ENCODE results near the gene TSPAN13.

Gene TSPAN13

GRCh38 chr7:16778476-16778875 is 24.9 kb downstream of the TSPAN13 start:
- DNase-seq: no peak

- no peak for DNase-seq
These were observed 25.5 kb downstream of the TSPAN13 start for GRCh38 chr7:16779051-16779450.

- DNase-seq: no peak
These were observed 27.0 kb downstream of the TSPAN13 start for GRCh38 chr7:16780596-16780995.

GRCh38 chr7:16785321-16785720 is 31.8 kb downstream of the TSPAN13 start:
- no peak for DNase-seq

- DNase-seq: no peak
These were observed 32.3 kb downstream of the TSPAN13 start for GRCh38 chr7:16785846-16786245.

DNA sequence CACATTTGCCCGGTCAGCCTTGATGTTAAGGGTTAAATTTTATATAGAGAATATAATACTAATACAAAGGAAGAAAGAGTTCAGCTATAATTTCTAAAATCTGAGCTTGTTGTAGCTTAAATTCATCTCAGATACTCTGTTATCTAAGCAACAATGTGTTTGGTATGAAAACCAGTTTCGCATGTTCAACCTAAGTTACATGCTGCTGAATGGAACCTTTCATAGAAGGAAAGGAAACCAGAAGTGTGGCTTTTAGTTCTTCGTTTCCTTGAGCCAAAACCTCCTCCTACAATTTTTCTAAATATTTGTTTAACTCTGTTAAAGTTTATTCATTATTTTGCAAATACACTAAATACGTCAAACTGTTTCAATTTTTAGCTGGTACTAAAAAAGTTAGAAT is 32.7 kb downstream of the TSPAN13 start:
- no peak for DNase-seq

DNA sequence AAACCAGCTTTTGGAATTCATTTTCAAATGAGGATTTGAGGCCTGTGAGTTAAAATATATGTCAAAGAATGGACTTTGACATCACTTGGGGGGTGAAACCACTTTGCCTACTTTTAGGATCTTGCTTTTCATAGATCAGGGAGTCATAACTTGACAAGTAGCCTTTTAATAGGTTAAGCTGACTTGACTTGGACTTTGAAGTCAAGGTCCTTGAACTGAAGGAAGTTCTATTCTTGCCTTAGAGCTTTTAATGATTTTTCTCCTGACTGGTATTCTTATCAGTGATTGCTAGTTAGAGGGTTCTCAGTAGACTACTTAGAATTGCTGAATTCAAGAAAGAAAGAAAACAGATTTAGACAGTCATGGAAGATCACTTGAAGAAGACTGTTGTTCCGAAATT is 33.6 kb downstream of the TSPAN13 start:
- DNase-seq: no peak

DNA sequence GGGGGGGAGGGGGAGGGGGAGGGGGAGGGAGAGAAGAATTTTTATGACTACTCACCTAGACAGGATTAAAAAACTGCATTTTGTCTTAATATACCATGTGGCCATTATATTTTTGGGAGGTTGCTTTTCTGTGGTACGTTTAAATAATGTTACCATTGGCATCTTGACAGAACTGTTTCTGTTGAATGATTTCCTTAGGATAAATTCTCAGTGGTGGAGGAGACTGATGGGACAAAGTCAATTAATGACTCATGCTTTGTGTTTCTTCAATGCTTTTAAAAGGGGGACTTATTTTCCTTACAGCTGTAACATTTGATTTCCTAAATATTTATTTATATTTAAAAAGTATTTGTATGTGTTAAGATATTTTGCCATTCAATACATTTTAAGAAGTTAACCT is 37.5 kb downstream of the TSPAN13 start:
- DNase-seq: no peak

- no peak for DNase-seq
These were observed 38.5 kb downstream of the TSPAN13 start for GRCh38 chr7:16791905-16792698.

- DNase-seq: no peak
These were observed 41.4 kb downstream of the TSPAN13 start for GRCh38 chr7:16794986-16795385.

- no peak for DNase-seq
These were observed 42.1 kb downstream of the TSPAN13 start for GRCh38 chr7:16795624-16796023.

GRCh38 chr7:16801111-16801542 is 47.6 kb downstream of the TSPAN13 start:
- no peak for DNase-seq

GRCh38 chr7:16801579-16801978 is 48.0 kb downstream of the TSPAN13 start:
- DNase-seq: no peak

DNA sequence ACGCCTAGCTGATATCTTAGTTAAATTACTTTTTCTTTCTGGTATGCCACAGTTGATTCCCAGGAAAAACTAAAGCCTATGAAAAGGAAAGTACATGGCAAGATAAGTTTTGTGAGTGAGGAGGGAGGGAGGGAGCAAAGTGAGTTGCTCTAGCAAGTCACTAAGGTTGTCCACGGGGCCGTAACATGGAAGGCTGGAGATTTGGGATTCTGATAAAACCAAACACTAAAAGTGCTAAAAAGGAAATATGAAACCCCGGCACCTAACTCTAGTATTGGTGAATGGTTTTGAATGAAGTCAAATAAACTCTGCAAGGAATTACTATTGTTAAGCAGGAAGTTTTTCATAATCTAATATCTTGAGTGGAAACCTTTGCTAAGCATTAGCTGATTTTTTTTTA is 49.6 kb downstream of the TSPAN13 start:
- no peak for DNase-seq

DNA sequence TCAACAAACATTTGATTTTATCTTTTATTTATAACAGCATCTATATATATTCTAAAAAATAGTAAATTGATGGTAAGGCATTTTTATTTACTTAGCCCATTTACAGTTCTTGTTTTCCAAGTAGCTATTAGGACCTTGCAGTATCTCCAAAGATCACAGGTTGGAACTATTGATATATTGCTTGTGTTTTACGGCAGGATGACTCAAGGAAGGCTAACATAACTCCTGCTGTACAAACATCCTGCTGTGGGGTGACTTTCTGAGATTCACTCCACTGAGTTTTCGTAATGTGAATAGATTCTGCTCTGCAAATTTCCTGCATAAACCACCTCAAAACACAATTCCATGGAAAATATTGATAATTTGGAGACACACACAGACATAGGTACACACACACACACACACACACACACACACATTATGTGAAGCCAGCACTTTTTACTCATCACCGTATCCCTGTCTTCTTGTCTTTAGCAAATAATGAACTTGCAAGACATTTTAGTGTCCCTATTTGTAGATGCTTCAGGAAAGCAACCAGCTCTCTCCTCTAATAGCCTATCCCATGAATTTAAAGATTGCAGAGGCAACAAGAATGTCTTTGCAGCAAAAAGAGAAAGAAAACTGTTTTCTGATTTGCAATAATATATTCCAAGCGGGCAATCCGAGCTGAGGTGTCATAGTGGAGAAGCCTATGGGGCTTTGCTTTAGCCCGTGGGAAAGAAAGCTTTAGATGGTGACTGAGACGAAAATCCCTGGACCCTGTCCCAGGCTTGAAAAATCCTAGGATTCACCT is 50.5 kb downstream of the TSPAN13 start:
- no peak for DNase-seq

DNA sequence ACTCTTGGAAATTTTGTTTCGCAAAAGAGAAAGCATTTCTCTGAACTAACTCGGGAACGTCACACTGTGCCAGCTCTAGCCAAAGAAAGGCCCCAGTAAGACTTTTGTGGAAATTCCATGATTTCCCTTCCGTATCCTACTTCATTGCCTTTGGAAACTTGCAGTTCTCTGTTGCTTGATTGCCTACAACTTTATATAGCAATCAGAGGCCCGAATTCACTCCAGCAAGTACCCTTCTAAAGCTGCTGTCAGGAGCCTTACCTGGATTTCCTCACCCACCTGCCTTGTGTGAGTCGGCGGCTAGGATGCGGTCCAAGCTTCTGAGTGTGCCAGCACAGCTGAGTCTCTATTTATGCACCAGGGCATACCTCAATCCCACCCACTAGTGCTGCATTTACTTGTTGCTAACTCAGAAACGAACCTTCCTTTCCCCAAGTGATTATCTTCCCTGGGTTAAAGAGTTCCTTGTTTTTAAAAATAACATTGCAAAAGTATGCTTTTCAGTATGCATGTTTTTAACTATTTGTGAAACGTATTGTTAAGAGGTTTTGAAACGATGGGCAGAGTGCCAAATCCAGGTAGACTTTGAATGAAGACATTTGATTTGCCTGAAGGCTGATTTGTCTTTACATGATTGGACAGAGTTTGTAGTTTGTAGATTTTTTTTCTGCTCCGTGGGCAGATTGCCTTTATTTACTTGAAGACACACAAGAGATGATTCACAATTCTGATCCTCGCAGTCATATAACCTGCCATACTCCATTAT is 51.3 kb downstream of the TSPAN13 start, which contains the start of gene AGR2:
AGR2 (minus strand) TSS at position 326 of the 766 bp plus-strand sequence. CDS start 3,203 bp downstream, outside the sequence.
- DNase-seq: no peak

GRCh38 chr7:16805441-16805840 is 51.9 kb downstream of the TSPAN13 start:
- DNase-seq: no peak

GRCh38 chr7:16810112-16810511 is 56.6 kb downstream of the TSPAN13 start:
- no peak for DNase-seq

GRCh38 chr7:16810573-16810972 is 57.0 kb downstream of the TSPAN13 start:
- DNase-seq: no peak

- DNase-seq: no peak
These were observed 58.0 kb downstream of the TSPAN13 start for GRCh38 chr7:16811551-16811950.

DNA sequence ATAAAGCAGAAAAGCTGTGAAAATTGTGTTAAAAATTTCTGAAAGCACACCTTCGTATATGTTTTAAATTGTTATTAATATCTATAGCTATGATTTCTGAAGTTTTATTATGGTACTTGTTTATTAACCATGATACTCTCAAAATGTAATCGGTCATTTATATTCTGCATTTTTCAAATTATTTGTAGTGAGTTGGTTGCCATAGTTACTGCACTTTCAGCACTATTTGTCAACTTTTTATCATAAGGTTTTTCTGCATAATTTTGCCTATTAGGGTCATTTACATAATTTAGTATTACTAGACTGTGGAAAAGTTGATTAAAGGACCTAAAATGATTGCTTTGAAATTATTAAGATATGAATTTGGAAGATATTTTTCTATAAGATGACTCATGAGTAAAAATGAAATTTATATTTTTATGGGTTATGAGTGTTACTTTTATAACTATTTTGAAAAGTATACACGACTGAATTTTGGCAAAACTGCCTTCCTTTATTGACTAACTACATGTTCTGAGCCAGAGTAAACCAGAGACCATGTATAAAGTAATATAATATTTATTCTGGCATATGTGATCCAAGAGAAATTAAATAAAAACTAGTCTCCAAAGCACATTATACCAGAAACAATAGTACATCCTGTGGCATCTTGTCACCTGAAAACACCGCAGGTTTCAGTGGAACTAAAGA is 59.1 kb downstream of the TSPAN13 start:
- DNase-seq: no peak

DNA sequence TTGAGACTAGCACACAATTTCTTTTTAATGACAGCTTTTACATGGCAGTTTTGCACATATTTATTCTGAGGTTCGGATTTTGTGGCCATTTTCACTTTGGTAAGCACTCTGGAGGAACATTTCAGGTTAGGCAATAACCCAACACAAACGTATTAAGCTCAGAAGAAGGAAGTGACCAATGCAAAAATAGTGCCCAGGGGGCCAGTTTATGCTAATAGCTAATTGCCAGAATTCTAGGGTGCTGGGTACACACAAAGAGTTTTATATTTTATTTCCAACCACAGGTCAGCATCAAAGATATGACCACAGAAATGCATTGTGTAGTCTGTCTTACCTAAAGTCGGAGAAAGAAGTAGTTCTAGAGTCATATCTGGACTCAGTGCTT is 59.7 kb downstream of the TSPAN13 start:
- DNase-seq: no peak

- no peak for DNase-seq
These were observed 61.4 kb downstream of the TSPAN13 start for GRCh38 chr7:16815001-16815400.

All from stimulated activated CD4-positive, alpha-beta T cell treated with anti-CD3 and anti-CD28 coated beads, Interleukin-4, amount 100 ng/mL, for 24 hours (primary cell).